ENCODE results near the gene HDAC7.

GRCh38 chr12:47754126-47754525, 65.6 kb downstream of the HDAC7 start:
- TF ChIP-seq, protein P1, sequence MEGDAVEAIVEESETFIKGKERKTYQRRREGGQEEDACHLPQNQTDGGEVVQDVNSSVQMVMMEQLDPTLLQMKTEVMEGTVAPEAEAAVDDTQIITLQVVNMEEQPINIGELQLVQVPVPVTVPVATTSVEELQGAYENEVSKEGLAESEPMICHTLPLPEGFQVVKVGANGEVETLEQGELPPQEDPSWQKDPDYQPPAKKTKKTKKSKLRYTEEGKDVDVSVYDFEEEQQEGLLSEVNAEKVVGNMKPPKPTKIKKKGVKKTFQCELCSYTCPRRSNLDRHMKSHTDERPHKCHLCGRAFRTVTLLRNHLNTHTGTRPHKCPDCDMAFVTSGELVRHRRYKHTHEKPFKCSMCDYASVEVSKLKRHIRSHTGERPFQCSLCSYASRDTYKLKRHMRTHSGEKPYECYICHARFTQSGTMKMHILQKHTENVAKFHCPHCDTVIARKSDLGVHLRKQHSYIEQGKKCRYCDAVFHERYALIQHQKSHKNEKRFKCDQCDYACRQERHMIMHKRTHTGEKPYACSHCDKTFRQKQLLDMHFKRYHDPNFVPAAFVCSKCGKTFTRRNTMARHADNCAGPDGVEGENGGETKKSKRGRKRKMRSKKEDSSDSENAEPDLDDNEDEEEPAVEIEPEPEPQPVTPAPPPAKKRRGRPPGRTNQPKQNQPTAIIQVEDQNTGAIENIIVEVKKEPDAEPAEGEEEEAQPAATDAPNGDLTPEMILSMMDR (conservative IDR thresholded peaks at IDR 0.05 in 1 of 2, IDR thresholded peaks at IDR 0.05 in 1 of 2; ENCODE audit: low read depth in 1 of 2, low read length in 2 of 2), result no peak
- no peak for TF ChIP-seq EZH2 (IDR thresholded peaks at IDR 0.05; ENCODE audit: low read length, missing control alignments)
